Stimulated activated CD8-positive, alpha-beta memory T cell treated with anti-CD3 and anti-CD28 coated beads, Interleukin-4, amount 100 ng/mL, for 4 hours (primary cell): ENCODE measurements around the gene NOSTRIN.
"Not testable (repeated sequence)": the region's sequence is repeated elsewhere in the genome, so short reads cannot be mapped to it uniquely, and the experiment has no call there.

Experiments
- DNase-seq, 2 donors: peaks; one replicate each; pipeline ENCODE4 v3.0.0-alpha.2; 2020; ENCODE audit warnings: low read depth in 2 of 2, low spot score in 1 of 2

NOSTRIN gene, protein sequence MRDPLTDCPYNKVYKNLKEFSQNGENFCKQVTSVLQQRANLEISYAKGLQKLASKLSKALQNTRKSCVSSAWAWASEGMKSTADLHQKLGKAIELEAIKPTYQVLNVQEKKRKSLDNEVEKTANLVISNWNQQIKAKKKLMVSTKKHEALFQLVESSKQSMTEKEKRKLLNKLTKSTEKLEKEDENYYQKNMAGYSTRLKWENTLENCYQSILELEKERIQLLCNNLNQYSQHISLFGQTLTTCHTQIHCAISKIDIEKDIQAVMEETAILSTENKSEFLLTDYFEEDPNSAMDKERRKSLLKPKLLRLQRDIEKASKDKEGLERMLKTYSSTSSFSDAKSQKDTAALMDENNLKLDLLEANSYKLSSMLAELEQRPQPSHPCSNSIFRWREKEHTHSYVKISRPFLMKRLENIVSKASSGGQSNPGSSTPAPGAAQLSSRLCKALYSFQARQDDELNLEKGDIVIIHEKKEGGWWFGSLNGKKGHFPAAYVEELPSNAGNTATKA

GRCh38 chr2:168801961-168802858 is at the start of gene NOSTRIN:
NOSTRIN (plus strand) TSS chr2:168802637; CDS start chr2:168802647, 10 bp downstream.
- no peak for DNase-seq

- no peak for DNase-seq
Measured at GRCh38 chr2:168753765-168754329, 48.6 kb upstream of the NOSTRIN start.

GRCh38 chr2:168757223-168757622 is 45.2 kb upstream of the NOSTRIN start:
- no peak for DNase-seq

DNA sequence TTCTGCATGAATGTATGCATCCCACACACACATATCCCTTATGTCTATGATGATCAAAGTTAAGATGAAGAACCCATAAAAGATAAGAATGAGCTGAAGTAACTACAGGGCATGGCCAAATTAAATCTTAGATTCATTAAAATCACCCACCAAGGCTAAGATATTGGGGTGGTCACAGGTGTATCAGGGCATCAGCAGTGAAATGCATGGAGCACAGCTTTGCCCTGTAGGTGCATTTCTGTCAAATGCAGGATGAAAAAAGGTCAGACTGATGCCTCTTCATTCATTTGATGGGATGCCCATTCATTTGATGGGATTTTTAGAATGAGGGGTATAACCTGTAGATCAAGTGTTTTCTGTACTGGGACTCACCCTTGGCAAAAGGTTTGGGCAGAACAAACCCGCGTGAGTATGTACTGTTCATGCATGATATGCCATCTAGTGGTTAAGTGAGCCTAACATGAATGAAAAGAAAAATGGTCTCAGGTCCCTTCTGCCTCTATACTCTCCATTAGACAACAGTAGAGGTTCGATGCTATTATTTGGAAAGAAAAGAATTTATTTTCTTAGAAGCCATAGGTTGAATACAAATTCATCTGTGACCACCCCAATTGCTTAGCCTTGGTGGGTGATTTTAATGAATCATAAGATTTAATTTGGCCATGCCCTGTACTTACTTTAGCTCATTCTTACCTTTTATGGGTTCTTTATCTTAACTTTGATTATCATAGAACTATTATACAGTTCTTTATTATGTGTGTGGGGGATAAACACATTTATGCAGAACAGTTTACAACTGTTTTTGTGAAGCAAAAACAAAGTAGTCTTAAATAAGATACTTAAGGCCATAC is 43.2 kb upstream of the NOSTRIN start:
- no peak for DNase-seq

DNA sequence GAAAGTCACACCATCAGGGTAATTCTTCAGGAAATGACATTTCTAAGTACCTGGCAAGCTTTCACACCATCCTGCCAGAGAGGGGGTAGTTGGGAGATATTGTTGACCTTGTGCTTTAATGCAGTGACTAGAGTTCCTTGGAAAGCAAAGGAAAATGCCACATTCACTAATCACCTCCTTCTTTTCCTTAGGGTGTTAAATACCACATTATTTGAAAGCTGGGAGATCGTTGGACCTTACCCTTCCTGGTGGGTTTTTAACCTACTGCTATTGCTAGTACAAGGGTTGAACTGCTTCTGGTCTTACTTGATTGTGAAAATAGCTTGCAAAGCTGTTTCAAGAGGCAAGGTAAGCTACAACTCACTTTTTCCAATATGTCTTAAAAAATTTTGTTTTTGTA is 37.0 kb upstream of the NOSTRIN start:
- no peak for DNase-seq

DNA sequence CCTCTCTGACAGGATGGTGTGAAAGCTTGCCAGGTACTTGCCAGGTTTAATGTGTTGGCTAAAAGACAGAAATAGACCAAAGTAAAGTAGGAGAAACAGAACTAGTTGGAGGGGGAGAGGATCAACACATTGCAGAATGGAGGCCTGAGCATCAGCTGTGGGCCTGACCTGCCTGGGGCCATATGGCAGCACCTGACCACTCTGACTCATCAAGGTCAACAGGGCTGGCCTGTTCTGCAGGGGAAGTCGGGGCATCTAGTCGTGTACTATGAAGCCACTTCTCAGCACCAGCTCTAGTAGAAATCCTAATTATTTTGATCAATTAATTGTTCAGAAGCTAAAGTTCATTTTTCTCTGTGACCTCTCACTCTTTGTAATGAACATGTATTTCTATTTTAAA is 35.8 kb upstream of the NOSTRIN start:
- DNase-seq, result no peak

- no peak for DNase-seq
Measured at GRCh38 chr2:168767258-168767657, 35.2 kb upstream of the NOSTRIN start.

GRCh38 chr2:168768357-168768756 is 34.1 kb upstream of the NOSTRIN start:
- DNase-seq, result not testable (repeated sequence)

GRCh38 chr2:168770796-168771195 is 31.6 kb upstream of the NOSTRIN start:
- no peak for DNase-seq

DNA sequence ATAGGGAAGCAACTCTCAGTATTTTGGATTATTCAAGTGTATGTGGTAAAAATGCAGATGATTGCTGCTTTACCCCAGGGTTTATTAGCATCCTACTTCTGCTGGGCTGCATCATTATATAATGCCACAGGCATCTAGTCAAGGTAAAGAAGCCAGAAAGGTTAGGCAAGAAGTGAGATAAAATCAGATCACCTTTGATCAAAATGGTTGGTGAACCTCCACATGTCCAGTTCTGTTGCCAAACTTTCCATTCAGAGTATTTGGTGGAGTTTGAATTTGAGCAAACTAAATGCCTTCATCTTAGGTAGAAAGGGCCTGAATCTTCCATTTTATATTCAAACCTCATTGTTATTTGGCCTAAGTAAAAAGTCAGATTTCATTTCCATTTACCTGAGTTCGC is 29.7 kb upstream of the NOSTRIN start:
- no peak for DNase-seq

GRCh38 chr2:168773128-168773527 is 29.3 kb upstream of the NOSTRIN start:
- DNase-seq, result no peak

DNA sequence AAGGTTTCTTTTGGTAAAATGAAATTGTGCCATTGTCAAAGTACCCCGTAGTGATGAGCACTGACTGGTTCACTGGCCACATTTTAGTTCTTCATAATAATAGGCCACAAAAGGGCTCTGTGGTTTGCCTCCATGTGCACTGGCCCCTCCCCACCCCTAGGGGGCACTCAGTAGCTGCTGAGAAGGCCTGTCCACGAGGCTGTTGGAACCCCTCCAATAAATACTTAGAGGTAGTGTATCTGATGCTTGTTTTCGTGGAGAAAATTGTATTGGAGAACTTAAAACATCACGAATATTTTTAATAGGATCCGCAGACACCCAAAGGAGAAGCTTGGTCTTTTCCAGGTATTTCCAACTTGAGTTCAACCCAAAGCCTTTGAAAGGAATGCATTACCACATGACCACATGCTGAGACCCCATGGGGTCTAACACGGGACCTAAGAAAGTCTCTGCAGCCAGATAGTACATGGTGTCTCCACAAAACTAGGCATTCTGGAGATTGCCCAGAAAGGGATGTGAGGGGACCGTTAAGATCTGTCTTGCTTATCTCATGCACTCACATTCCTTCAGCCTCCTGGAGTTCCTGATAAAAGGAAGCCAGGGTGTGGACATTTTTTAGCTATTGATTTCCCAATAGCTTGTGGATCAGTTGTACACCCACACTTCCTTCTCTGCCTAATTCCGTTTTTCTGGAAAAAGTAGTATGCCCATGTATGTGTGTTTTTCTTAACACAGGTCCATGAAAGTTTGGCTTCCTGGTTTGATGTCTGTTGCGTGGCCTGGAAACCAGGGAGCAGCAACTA is 28.5 kb upstream of the NOSTRIN start:
- DNase-seq, result no peak

GRCh38 chr2:168775837-168776236 is 26.6 kb upstream of the NOSTRIN start:
- DNase-seq, result no peak

GRCh38 chr2:168780669-168781071 is 21.8 kb upstream of the NOSTRIN start:
- no peak for DNase-seq

DNA sequence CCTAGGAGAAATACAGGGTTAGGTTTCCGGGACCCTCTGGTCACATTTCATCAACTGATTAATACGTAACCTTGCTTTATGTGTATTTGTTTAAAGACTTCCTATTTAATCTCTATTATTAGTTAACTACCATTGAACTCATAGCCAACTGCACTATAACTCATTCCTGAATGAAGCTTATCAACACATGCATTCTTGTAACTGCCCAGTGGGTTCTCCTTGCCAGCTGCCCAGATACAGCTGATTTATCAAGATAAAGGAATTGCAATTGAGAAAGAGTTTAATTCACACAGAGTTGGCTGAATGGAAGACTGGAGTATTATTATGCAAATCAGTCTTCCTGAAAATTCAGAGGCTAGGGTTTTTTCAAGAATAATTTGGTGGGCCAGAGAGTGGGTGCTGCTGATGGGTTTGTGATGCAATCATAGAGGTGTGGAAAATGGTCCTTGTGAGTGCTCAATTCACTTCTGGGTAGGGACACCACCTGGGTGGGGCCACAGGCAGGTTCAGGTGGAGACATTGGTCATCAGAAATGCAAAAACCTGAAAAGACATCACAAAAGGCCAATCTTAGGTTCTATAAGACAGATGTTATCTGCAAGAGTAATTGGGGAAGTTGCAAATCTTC is 21.1 kb upstream of the NOSTRIN start:
- DNase-seq, result no peak

DNA sequence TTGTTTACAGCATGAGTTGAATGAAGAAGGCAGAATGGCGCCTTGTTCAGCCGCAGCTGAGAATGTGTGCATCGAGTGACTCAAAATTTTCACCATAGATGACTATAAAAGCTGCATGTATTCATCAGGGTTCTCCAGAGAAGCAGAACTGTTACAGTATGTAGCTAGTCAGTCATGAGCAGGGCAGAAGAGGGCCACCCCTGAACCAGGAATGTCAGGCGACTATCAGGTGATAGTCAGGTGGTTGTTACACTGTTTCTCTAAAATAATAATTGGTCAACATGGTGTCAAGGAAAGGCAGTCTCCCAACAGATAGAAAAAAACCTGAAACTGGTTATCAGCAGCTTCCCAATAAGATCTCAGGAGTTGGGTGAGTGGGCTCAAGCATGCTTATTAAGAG is 20.2 kb upstream of the NOSTRIN start:
- no peak for DNase-seq

- no peak for DNase-seq
Measured at GRCh38 chr2:168784993-168785392, 17.4 kb upstream of the NOSTRIN start.

GRCh38 chr2:168787098-168787781 is 15.2 kb upstream of the NOSTRIN start:
- DNase-seq, result no peak
